CD1c-positive myeloid dendritic cell (primary cell): ENCODE results near the gene GPATCH8.
"Not testable (repeated sequence)": the region's sequence is repeated elsewhere in the genome, so short reads cannot be mapped to it uniquely, and the experiment has no call there.

Experiments used
- DNase-seq: peaks from one replicate; pipeline ENCODE4 v3.0.0-alpha.2; 2016; ENCODE audit errors: extremely low spot score

The GPATCH8 gene

GRCh38 chr17:44397479-44398440 lies 105.4 kb downstream of the GPATCH8 start:
- DNase-seq: no peak

- no peak for DNase-seq
Measured at GRCh38 chr17:44396946-44397345, 106.3 kb downstream of the GPATCH8 start.

- no peak for DNase-seq
Measured at GRCh38 chr17:44394833-44395232, 108.4 kb downstream of the GPATCH8 start.

GRCh38 chr17:44394112-44394511 lies 109.1 kb downstream of the GPATCH8 start:
- not testable (repeated sequence) for DNase-seq

- DNase-seq: no peak
Measured at GRCh38 chr17:44390250-44390870, 112.8 kb downstream of the GPATCH8 start.

- DNase-seq: peak; percentile 65
Measured at GRCh38 chr17:44389723-44390202, 113.4 kb downstream of the GPATCH8 start.

- no peak for DNase-seq
Measured at GRCh38 chr17:44389281-44389680, 113.9 kb downstream of the GPATCH8 start, which contains the start of gene ITGA2B. Gene ITGA2B (minus strand): TSS chr17:44389649. CDS start chr17:44389473, 176 bp downstream.

- DNase-seq: no peak
Measured at GRCh38 chr17:44387804-44388203, 115.4 kb downstream of the GPATCH8 start.

GRCh38 chr17:44386182-44386525 lies 117.1 kb downstream of the GPATCH8 start:
- no peak for DNase-seq

GRCh38 chr17:44385287-44386181 lies 117.7 kb downstream of the GPATCH8 start:
- DNase-seq: peak; percentile 88

- DNase-seq: no peak
Measured at GRCh38 chr17:44384823-44385286, 118.4 kb downstream of the GPATCH8 start.

GRCh38 chr17:44384281-44384822 lies 118.9 kb downstream of the GPATCH8 start:
- no peak for DNase-seq

GRCh38 chr17:44383861-44384260 lies 119.3 kb downstream of the GPATCH8 start:
- DNase-seq: no peak

GRCh38 chr17:44383363-44383762 lies 119.8 kb downstream of the GPATCH8 start:
- DNase-seq: no peak

GRCh38 chr17:44382917-44383316 lies 120.3 kb downstream of the GPATCH8 start:
- no peak for DNase-seq

GRCh38 chr17:44381810-44382305 lies 121.3 kb downstream of the GPATCH8 start:
- no peak for DNase-seq

- DNase-seq: no peak
Measured at GRCh38 chr17:44380767-44381166, 122.4 kb downstream of the GPATCH8 start.

GRCh38 chr17:44379887-44380286 lies 123.3 kb downstream of the GPATCH8 start:
- no peak for DNase-seq

- DNase-seq: no peak
Measured at GRCh38 chr17:44378171-44378705, 125.0 kb downstream of the GPATCH8 start.

- no peak for DNase-seq
Measured at GRCh38 chr17:44376779-44377178, 126.4 kb downstream of the GPATCH8 start.

GRCh38 chr17:44376124-44376523 lies 127.1 kb downstream of the GPATCH8 start:
- no peak for DNase-seq
